Left ventricle myocardium superior (tissue), 1 donor: ENCODE data around the gene DAAM1. TPM values are rescaled to one million over a fixed set of nuclear protein-coding genes. Genes with fewer than 3 reads are reported as not detected.
A peak's percentile ranks its signal among the peaks of the same experiment; 100 is the strongest.

Experiments
- ATAC-seq: fragments of 200-7000 bp; cut with Tn5 transposase; one replicate; pipeline ENCODE4 v1.9.1; 2020; ENCODE audit warnings: mild to moderate bottlenecking, moderate library complexity
- DNase-seq: peaks from one replicate; pipeline ENCODE4 v3.0.0-alpha.2; 2020
- intact Hi-C: fragments of 100-400 bp; cut with micrococcal nuclease; formaldehyde crosslinking; loops from one replicate; pipeline ENCODE4 v1.11.0; 2022
- long read RNA-seq: library from polyadenylated mRNA; unstranded; transcript quantifications from one replicate; pipeline ENCODE4 v2.0.0, GENCODE V29; 2021
- total RNA-seq: library from RNA; stranded (reverse); fragmentation: NEBNext Ultra II Directional; extraction: Animal tissue kit (Norgen Biotek cat#: 25700); gene quantifications from one replicate; pipeline ENCODE4 v1.2.1, GENCODE V29; 2021
- donor health status: DM: no; HTN: yes; CAD: no; lungs with severe emphysema.

Gene DAAM1
- 111 TPM for total RNA-seq
- long read RNA-seq, full-length matches to known transcripts: 7 of 69 reads
- long read RNA-seq, partial matches to known transcripts: 41 of 69 reads
- long read RNA-seq, other reads (novel, unspliced or antisense): 21 of 69 reads

- intact Hi-C loops: loop anchor here (10.0 kb wide), 2 partner anchors 54 to 146 kb away; no protein-coding TSS in a partner anchor
- DNase-seq: peak; percentile 98
- ATAC-seq: peak; percentile 96
These were observed at the start of gene DAAM1 for GRCh38 chr14:59188461-59189090. TSS of gene DAAM1 (plus strand) at chr14:59188667. CDS start at chr14:59263478, 74,811 bp downstream.

GRCh38 chr14:59139324-59139723 lies 49.1 kb upstream of the DAAM1 start:
- intact Hi-C loops: loop anchor here (10.0 kb wide), 2 partner anchors 45 to 185 kb away; partner anchors contain the start of gene DAAM1
- DNase-seq (no peak), ATAC-seq (peak; percentile 38)

- DNase-seq: no peak
- no peak for ATAC-seq
- intact Hi-C loops: no loop called here
These were observed 48.2 kb upstream of the DAAM1 start for GRCh38 chr14:59140106-59140843.

- intact Hi-C loops: no loop called here
- ATAC-seq (no peak), DNase-seq (no peak)
These were observed 42.0 kb upstream of the DAAM1 start for GRCh38 chr14:59146484-59146883.

GRCh38 chr14:59147007-59147406 lies 41.5 kb upstream of the DAAM1 start:
- DNase-seq: no peak
- ATAC-seq: peak; percentile 38
- intact Hi-C loops: no loop called here

GRCh38 chr14:59148334-59148900 lies 40.0 kb upstream of the DAAM1 start:
- DNase-seq: no peak
- intact Hi-C loops: no loop called here
- ATAC-seq: no peak

GRCh38 chr14:59150990-59151389 lies 37.5 kb upstream of the DAAM1 start:
- ATAC-seq: peak; percentile 54
- DNase-seq: no peak
- intact Hi-C loops: no loop called here

GRCh38 chr14:59154373-59154772 lies 34.1 kb upstream of the DAAM1 start:
- no peak for ATAC-seq
- DNase-seq: no peak
- intact Hi-C loops: no loop called here

- intact Hi-C loops: no loop called here
- ATAC-seq (no peak), DNase-seq (no peak)
These were observed 32.6 kb upstream of the DAAM1 start for GRCh38 chr14:59155886-59156285.

- intact Hi-C loops: no loop called here
- DNase-seq (no peak), ATAC-seq (no peak)
These were observed 29.3 kb upstream of the DAAM1 start for GRCh38 chr14:59159169-59159568.

GRCh38 chr14:59160506-59160905 lies 28.0 kb upstream of the DAAM1 start:
- ATAC-seq (no peak), DNase-seq (no peak)
- intact Hi-C loops: no loop called here

- intact Hi-C loops: no loop called here
- ATAC-seq (peak; percentile 71), DNase-seq (no peak)
These were observed 26.8 kb upstream of the DAAM1 start for GRCh38 chr14:59161561-59162175.

GRCh38 chr14:59166258-59166657 lies 22.2 kb upstream of the DAAM1 start:
- ATAC-seq: no peak
- no peak for DNase-seq
- intact Hi-C loops: no loop called here

- no peak for ATAC-seq
- intact Hi-C loops: no loop called here
- DNase-seq: no peak
These were observed 13.1 kb upstream of the DAAM1 start for GRCh38 chr14:59175404-59175803.

- no peak for DNase-seq
- intact Hi-C loops: no loop called here
- peak; percentile 29 for ATAC-seq
These were observed 11.7 kb upstream of the DAAM1 start for GRCh38 chr14:59176765-59177164.

- ATAC-seq (no peak), DNase-seq (no peak)
- intact Hi-C loops: no loop called here
These were observed 11.2 kb upstream of the DAAM1 start for GRCh38 chr14:59177262-59177661.

- ATAC-seq: no peak
- intact Hi-C loops: loop anchor here (10.0 kb wide), 2 partner anchors 47 to 153 kb away; no protein-coding TSS in a partner anchor
- no peak for DNase-seq
These were observed 6.7 kb upstream of the DAAM1 start for GRCh38 chr14:59181791-59182190.

GRCh38 chr14:59182641-59183040 lies 5.8 kb upstream of the DAAM1 start:
- ATAC-seq (no peak), DNase-seq (no peak)
- intact Hi-C loops: loop anchor here (10.0 kb wide), 2 partner anchors 48 to 152 kb away; no protein-coding TSS in a partner anchor

- ATAC-seq: no peak
- intact Hi-C loops: loop anchor here (10.0 kb wide), 2 partner anchors 48 to 152 kb away; no protein-coding TSS in a partner anchor
- no peak for DNase-seq
These were observed 5.3 kb upstream of the DAAM1 start for GRCh38 chr14:59183150-59183549.
